VCaP (cell line): ENCODE results near the gene MCRIP2.

Experiments used
- H3K27ac ChIP-seq: fragments of 450-650 bp; 2 replicates; pipeline ENCODE4 v1.5.1; 2017
- CTCF ChIP-seq: fragments of 450-650 bp; conservative IDR thresholded peaks from 2 replicates; pipeline ENCODE4 v1.5.1; 2017; ENCODE audit warnings: mild to moderate bottlenecking, moderate library complexity

Gene MCRIP2

GRCh38 chr16:692356-693108, 50.9 kb downstream of the MCRIP2 start:
- H3K27ac ChIP-seq = no peak overlapping the region
- no peak for TF ChIP-seq CTCF

- TF ChIP-seq CTCF = no peak
- no peak overlapping the region for H3K27ac ChIP-seq
Observed at GRCh38 chr16:693364-693763, 51.7 kb downstream of the MCRIP2 start.

- no peak overlapping the region for H3K27ac ChIP-seq
- TF ChIP-seq CTCF = no peak
Observed at GRCh38 chr16:693766-694165, 52.1 kb downstream of the MCRIP2 start.

GRCh38 chr16:694187-694862, 52.7 kb downstream of the MCRIP2 start:
- H3K27ac ChIP-seq = no peak overlapping the region
- TF ChIP-seq CTCF = no peak

GRCh38 chr16:694863-695354, 53.3 kb downstream of the MCRIP2 start:
- TF ChIP-seq CTCF = no peak

GRCh38 chr16:695355-696089, 53.9 kb downstream of the MCRIP2 start:
- no peak for TF ChIP-seq CTCF
- H3K27ac ChIP-seq = no peak overlapping the region

More at GRCh38 chr16:694863-695354, 53.3 kb downstream of the MCRIP2 start:
- no peak overlapping the region for H3K27ac ChIP-seq
